Heart right ventricle (tissue), 16 donors: ENCODE measurements around the gene ARHGAP42. TPM values are rescaled to one million over a fixed set of nuclear protein-coding genes. Genes with fewer than 3 reads are reported as not detected.

Experiments used
- ATAC-seq, 8 donors: fragments of 200-7000 bp; cut with Tn5 transposase; one replicate each; pipeline ENCODE4 v1.9.1; 2020; ENCODE audit warnings: mild to moderate bottlenecking in 8 of 8, moderate library complexity in 8 of 8, moderate number of reproducible peaks in 1 of 8
- DNase-seq, 2 donors: peaks; one replicate each; pipeline ENCODE4 v3.0.0-alpha.2; 2020
- H3K27ac ChIP-seq, 10 donors: fragments of 200-600 bp; sonication (generic) in 2 of 10; one replicate each; pipeline versions ENCODE4 v1.5.0 to v1.8.0; 2020 to 2022; ENCODE audit warnings: mild to moderate bottlenecking in 3 of 10
- H3K27me3 ChIP-seq, 7 donors: fragments of 200-600 bp; one replicate each; pipeline ENCODE4 v1.8.0; 2021 to 2022; ENCODE audit warnings: mild to moderate bottlenecking in 2 of 7
- H3K36me3 ChIP-seq, 9 donors: fragments of 200-600 bp; sonication (generic) in 1 of 9; one replicate each; pipeline versions ENCODE4 v1.5.0 to v1.8.0; 2020 to 2022; ENCODE audit warnings: mild to moderate bottlenecking in 2 of 9
- H3K4me1 ChIP-seq, 9 donors: fragments of 200-600 bp; sonication (generic) in 1 of 9; one replicate each; pipeline versions ENCODE4 v1.5.0 to v1.8.0; 2020 to 2022; ENCODE audit warnings: mild to moderate bottlenecking in 4 of 9
- H3K4me3 ChIP-seq, 10 donors: fragments of 200-600 bp; sonication (generic) in 2 of 10; one replicate each; pipeline versions ENCODE4 v1.5.0 to v1.8.0; 2020 to 2022; ENCODE audit warnings: mild to moderate bottlenecking in 7 of 10, moderate library complexity in 2 of 10
- H3K9me3 ChIP-seq, 11 donors: fragments of 200-600 bp in 10 of 11; sonication (generic) in 2 of 11; one replicate each; pipeline versions ENCODE4 v1.5.0 to v1.8.0; 2013 to 2022; ENCODE audit warnings: mild to moderate bottlenecking in 2 of 11, control low read depth in 1 of 11, moderate library complexity in 1 of 11
- WGBS, 2 donors: extraction: QIAGEN DNeasy Blood & Tissue Kit; methylation state at CpG; one replicate each; pipeline ENCODE4 v1.1.7; 2013; ENCODE audit warnings: inconsistent platforms in 1 of 2; 5-methylcytosine and 5-hydroxymethylcytosine counted together
- intact Hi-C, 10 donors: fragments of 100-400 bp; cut with DNase I; formaldehyde crosslinking; loops; one replicate each; pipeline versions ENCODE4 v1.11.1 to v1.14.2; 2022
- polyA plus RNA-seq, 2 donors: library from polyadenylated mRNA; stranded (reverse); fragments of 200-250 nt; gene quantifications; one replicate each; pipeline ENCODE4 v1.2.3, GENCODE V29; 2013
- total RNA-seq, 10 donors: library from RNA; stranded (reverse); fragmentation: NEBNext Ultra II Directional in 3 of 10; extraction: Animal tissue kit (Norgen Biotek cat#: 25700) in 3 of 10; gene quantifications; one replicate each; pipeline versions ENCODE4 v1.2.1 to v1.2.4, GENCODE V29; 2021 to 2023
- TF ChIP-seq, protein P1 (sequence below), 9 donors: fragments of 200-600 bp; sonication (generic) in 2 of 9; IDR thresholded peaks; one replicate each; pipeline versions ENCODE4 v1.5.0 to v1.8.0; 2021 to 2022; ENCODE audit warnings: antibody characterized with exemption in 9 of 9, mild to moderate bottlenecking in 5 of 9, moderate library complexity in 1 of 9
- donor health status: Arrhythmogenic right ventricular cardiomyopathy.
- donor health status: ischemic (EF 13 %, LVEDD 7.1; RV severe dilation, severe dysfunction).
- donor health status: healthy with polysubstance abuse.
- donor health status: DM: no; HTN: yes; CAD: no.
- donor health status: DM: no; HTN: no; CAD: no.
- donor health status: ischemic (EF 25% LVEDD 6.9; RV normal size, moderate dysfunction).
- donor health status: ischemic (EF 25% LVEDD 5.7; RV mildly dilated, moderate dysfunction).
- donor health status: healthy.
- donor health status: DM: yes; HTN: yes; CAD: no.
- donor health status: Ischemic cardiomyopathy.
- donor health status: ischemic (EF 35%, LVEDD 5.7; RV mildly dilated, moderate dysfunction).
- donor health status: nonischemic (EF 11% LVEDD 7.7; RV severe dilation, severe dysfunction).
- donor health status: DM: yes; HTN: yes; CAD: no.
- donor health status: PGD.
- donor health status: ischemic (EF 29% LVEDD 5.4; RV normal size, mild dysfunction).
- donor health status: nonischemic (EF 23%, LVEDD 6.1; RV moderate dilation, normal function).

ARHGAP42 gene
- total and polyA plus RNA-seq, 12 donors, result 3.9 to 13.1 (median 8.8) TPM

DNA sequence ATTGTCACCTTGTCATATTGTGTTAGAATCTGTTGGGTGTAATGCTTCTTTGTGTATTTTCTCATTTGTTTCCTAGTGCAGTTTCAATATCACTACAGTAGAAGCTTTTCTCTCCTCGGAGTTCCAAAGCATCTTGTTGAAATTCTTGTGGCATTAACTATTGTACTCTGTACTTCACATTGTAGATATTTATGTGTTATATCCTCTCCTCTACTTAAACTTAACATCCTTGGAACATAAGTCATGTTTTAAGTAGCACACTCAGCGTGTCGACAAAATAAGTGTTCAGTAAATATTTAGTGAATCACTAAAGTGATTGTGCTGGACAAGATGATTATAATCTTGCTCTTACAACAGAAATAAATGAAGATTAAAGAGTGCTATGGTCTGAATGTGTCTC is 201.7 kb downstream of the ARHGAP42 start:
- intact Hi-C loops, result no loop called here
- no peaks in the 10 kb centered on the region for H3K27me3 ChIP-seq
- DNase-seq (no peak), ATAC-seq (no peak)
- H3K9me3 ChIP-seq, result no peaks in the 10 kb centered on the region
- H3K4me1 ChIP-seq, result peaks cover 0 to 18% (median 6%) of the 10 kb centered on the region in 9 donors
- no peak overlapping the region for H3K4me3 ChIP-seq
- TF ChIP-seq, protein P1, sequence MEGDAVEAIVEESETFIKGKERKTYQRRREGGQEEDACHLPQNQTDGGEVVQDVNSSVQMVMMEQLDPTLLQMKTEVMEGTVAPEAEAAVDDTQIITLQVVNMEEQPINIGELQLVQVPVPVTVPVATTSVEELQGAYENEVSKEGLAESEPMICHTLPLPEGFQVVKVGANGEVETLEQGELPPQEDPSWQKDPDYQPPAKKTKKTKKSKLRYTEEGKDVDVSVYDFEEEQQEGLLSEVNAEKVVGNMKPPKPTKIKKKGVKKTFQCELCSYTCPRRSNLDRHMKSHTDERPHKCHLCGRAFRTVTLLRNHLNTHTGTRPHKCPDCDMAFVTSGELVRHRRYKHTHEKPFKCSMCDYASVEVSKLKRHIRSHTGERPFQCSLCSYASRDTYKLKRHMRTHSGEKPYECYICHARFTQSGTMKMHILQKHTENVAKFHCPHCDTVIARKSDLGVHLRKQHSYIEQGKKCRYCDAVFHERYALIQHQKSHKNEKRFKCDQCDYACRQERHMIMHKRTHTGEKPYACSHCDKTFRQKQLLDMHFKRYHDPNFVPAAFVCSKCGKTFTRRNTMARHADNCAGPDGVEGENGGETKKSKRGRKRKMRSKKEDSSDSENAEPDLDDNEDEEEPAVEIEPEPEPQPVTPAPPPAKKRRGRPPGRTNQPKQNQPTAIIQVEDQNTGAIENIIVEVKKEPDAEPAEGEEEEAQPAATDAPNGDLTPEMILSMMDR (IDR thresholded peaks at IDR 0.05), result no peak
- H3K36me3 ChIP-seq, result no peaks in the 10 kb centered on the region
- H3K27ac ChIP-seq, result no peak overlapping the region
- WGBS, 2 donors, result 72 to 82% methylated on average over 3 of the region's 3 CpGs

GRCh38 chr11:100889758-100890157 is 202.7 kb downstream of the ARHGAP42 start:
- TF ChIP-seq, protein P1 (IDR thresholded peaks at IDR 0.05), result no peak
- H3K9me3 ChIP-seq, result no peaks in the 10 kb centered on the region
- no peaks in the 10 kb centered on the region for H3K36me3 ChIP-seq
- intact Hi-C loops, result no loop called here
- H3K27ac ChIP-seq, result no peak overlapping the region
- DNase-seq (no peak), ATAC-seq (no peak)
- H3K27me3 ChIP-seq, result no peaks in the 10 kb centered on the region
- no peak overlapping the region for H3K4me3 ChIP-seq
- WGBS, 2 donors, result 62 to 63% methylated on average over 2 of the region's 2 CpGs
- H3K4me1 ChIP-seq, result peaks cover 0 to 13% (median 5%) of the 10 kb centered on the region in 9 donors

DNA sequence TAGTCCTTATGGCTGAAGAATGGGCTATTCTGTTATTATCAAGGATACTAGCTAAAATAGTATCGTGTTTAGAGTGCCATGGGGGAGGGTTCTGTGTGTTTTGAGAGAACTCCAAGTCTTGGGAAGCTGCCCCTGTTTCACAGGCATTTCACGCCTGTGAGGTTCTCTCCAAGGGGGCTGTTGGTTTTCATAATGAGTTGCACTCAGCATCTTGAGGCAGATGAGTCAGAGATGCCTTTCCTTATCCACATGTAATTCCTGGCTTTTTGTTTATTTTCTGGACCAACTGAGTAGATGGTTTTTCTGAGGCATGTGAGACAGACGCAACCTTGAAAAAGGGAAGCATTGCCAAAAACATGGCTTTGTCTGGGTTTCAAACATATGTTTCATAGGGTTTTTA is 203.7 kb downstream of the ARHGAP42 start:
- peaks cover 0 to 13% (median 7%) of the 10 kb centered on the region in 9 donors for H3K4me1 ChIP-seq
- intact Hi-C loops, result no loop called here
- WGBS, 2 donors, result 64% methylated on average over 3 of the region's 3 CpGs
- TF ChIP-seq, protein P1 (IDR thresholded peaks at IDR 0.05), result no peak
- H3K4me3 ChIP-seq, result no peak overlapping the region
- no peak for DNase-seq
- H3K9me3 ChIP-seq, result no peaks in the 10 kb centered on the region
- ATAC-seq, result peak in 2 of 8 donors; percentile 39 to 58
- no peak overlapping the region for H3K27ac ChIP-seq
- H3K36me3 ChIP-seq, result no peaks in the 10 kb centered on the region
- no peaks in the 10 kb centered on the region for H3K27me3 ChIP-seq

DNA sequence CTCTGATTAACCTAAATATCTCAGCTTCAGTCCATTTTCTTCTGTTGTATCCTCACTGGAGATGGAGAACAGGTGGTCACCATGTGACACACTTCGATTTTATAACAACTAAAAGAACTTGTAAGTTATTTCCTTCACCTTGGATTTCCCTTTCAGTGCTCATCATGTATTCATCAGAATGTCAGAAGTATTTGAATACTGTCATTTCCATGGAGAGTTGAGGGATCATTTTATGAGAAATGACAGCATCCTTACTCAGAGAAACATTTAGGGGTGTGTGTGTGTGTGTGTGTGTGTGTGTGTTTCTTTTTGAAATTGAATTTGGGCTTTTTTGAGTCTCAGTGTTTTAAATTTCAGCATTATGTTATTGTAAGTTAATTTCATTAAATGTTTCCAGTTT is 205.8 kb downstream of the ARHGAP42 start:
- TF ChIP-seq, protein P1 (IDR thresholded peaks at IDR 0.05), result no peak
- 86 to 90% methylated on average over 1 of the region's 1 CpG for WGBS, 2 donors

More for the DNA sequence above, 205.8 kb downstream of the ARHGAP42 start:
- Histone ChIP-seq H3K27ac (no peak overlapping the region), H3K4me3 (no peak overlapping the region), H3K36me3 (no peaks in the 10 kb centered on the region), H3K27me3 (no peaks in the 10 kb centered on the region), H3K9me3 (no peaks in the 10 kb centered on the region), H3K4me1 (peaks cover 0 to 13% (median 7%) of the 10 kb centered on the region in 9 donors)
- no peak for ATAC-seq
- intact Hi-C loops, result no loop called here
- DNase-seq, result no peak
